AG04449 (cell line): ENCODE measurements around the gene RGS9.
A peak's percentile ranks its signal among the peaks of the same experiment; 100 is the strongest.

Experiments
- CTCF ChIA-PET: fragments of 350-600 bp; formaldehyde crosslinking; extraction: SDS; loops from one replicate; lab custom pipeline; 2021; ENCODE audit warnings: antibody characterized with exemption; lab: Yijun Ruan, JAX
- POLR2A ChIA-PET: fragments of 400-600, 350-600 bp; formaldehyde crosslinking; extraction: SDS; loops from one replicate; lab custom pipeline; 2020; ENCODE audit warnings: antibody characterized with exemption, inconsistent platforms; lab: Yijun Ruan, JAX
- DNase-seq: peaks from one replicate; pipeline ENCODE4 v3.0.0-alpha.2; 2010; ENCODE audit warnings: low read depth, low spot score
- H3K4me3 ChIP-seq: 2 replicates; pipeline ENCODE4 v1.5.1; 2011; ENCODE audit warnings: low read depth, mild to moderate bottlenecking, control low read depth, low read length
- TF ChIP-seq, protein P1 (sequence below): IDR thresholded peaks from one replicate; pipeline ENCODE4 v1.5.1; 2011; ENCODE audit warnings: mild to moderate bottlenecking, moderate library complexity, low read length, control low read depth, inconsistent platforms; ENCODE audit not compliant: insufficient read depth; ENCODE audit errors: missing control alignments

RGS9 gene

DNA sequence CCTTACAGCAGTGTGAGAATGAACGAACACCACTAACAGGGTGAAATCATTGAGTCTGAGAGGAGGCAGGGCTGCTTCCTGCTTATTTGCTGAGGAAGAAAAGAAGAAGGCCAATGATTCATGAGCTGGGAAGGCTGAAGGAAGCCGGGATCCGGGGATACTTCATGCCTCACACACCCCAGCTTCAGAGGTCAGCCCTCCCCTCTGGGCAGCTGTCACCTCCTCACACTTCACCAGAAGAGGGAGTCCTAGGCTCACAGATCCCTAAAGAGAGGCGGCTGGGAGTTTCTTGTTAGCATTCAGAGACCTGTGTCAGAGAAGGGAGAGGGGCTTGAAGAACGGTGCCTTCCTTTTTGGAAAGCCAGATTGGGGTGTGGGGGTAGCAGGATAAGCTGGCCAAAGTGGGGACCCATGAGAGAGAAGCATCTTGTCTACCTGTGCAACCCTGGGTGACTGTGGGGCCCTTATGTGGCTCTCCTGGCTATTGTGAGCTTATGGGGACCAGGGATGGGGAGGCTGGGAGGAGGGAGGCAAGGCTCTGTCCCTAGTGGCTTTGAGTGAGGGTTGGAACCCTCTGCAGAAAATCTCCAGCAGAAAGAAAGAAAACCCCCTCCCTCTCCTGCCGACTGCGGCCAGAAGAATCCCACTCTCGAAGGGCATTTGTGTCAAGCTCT lies 94.6 kb downstream of the RGS9 start:
- POLR2A ChIA-PET, result no interaction called here
- DNase-seq, result peak; percentile 59
- TF ChIP-seq, protein P1, sequence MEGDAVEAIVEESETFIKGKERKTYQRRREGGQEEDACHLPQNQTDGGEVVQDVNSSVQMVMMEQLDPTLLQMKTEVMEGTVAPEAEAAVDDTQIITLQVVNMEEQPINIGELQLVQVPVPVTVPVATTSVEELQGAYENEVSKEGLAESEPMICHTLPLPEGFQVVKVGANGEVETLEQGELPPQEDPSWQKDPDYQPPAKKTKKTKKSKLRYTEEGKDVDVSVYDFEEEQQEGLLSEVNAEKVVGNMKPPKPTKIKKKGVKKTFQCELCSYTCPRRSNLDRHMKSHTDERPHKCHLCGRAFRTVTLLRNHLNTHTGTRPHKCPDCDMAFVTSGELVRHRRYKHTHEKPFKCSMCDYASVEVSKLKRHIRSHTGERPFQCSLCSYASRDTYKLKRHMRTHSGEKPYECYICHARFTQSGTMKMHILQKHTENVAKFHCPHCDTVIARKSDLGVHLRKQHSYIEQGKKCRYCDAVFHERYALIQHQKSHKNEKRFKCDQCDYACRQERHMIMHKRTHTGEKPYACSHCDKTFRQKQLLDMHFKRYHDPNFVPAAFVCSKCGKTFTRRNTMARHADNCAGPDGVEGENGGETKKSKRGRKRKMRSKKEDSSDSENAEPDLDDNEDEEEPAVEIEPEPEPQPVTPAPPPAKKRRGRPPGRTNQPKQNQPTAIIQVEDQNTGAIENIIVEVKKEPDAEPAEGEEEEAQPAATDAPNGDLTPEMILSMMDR, result peak; percentile 86
- CTCF ChIA-PET, result interaction anchor here (0.6 to 6.1 kb wide), 52 partner anchors 8 to 1438 kb away, joined by 3 to 107 read pairs (median 4); no protein-coding TSS in a partner anchor
- H3K4me3 ChIP-seq, result no peak overlapping the region

GRCh38 chr17:65235284-65235683 lies 98.1 kb downstream of the RGS9 start:
- TF ChIP-seq, protein P1, result no peak

DNA sequence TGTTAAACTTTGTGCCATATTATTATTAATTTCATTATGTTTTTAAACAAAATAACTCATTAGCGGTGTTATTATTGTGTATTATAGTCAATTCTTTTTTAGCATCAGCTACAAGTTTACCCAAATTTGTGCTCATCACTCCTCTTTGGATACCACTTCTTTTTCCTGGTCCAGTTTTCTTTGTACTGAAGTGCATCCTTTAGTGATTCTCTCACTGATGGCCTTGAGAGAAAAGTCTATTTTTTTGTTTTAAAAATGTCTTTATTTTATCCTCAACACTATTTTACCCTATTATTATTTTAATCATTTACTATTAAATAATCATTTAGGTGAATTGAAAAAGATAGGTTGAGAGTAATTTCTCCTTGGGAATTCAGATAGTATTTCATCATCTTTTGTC lies 99.2 kb downstream of the RGS9 start:
- POLR2A ChIA-PET, result no interaction called here
- TF ChIP-seq, protein P1, result no peak
- CTCF ChIA-PET, result interaction anchor here (0.7 to 1.0 kb wide), 2 partner anchors 9 to 321 kb away, joined by 3 read pairs; no protein-coding TSS in a partner anchor
- H3K4me3 ChIP-seq, result no peak overlapping the region
- DNase-seq, result no peak

More at GRCh38 chr17:65235284-65235683, 98.1 kb downstream of the RGS9 start:
- no peak overlapping the region for H3K4me3 ChIP-seq
- DNase-seq, result no peak
- CTCF ChIA-PET, result no interaction called here
- POLR2A ChIA-PET, result no interaction called here

- H3K4me3 ChIP-seq, result no peak overlapping the region
- POLR2A ChIA-PET, result no interaction called here
- TF ChIP-seq, protein P1, result no peak
- CTCF ChIA-PET, result interaction anchor here (1.3 kb wide), 1 partner anchor 11 kb away, joined by 5 read pairs; no protein-coding TSS in a partner anchor
- DNase-seq, result no peak
Measured at GRCh38 chr17:65243838-65244625, 106.9 kb downstream of the RGS9 start.

DNA sequence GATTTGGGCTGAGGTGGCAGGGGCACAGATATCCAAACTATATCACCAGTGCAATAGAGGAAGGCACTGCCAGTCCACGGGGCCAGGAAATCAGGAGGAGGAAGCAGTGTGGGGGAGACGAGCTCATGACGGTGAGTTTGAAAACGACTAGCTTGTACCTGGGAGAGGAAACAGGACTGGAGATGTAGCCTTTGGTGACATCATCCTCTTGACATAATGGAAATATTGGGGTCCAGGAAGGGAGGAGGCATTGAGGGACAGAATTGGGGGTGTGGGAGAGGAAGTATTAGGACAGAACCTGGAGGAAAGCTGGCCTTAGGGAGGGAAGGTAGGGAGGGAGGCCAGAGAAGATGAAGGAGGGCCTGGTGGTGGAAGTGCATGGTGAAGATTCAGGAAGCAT lies 109.1 kb downstream of the RGS9 start:
- no peak overlapping the region for H3K4me3 ChIP-seq
- ChIA-PET CTCF (interaction anchor here (1.1 to 2.2 kb wide), 5 partner anchors 10 to 919 kb away, joined by 3 to 7 read pairs (median 3); no protein-coding TSS in a partner anchor), POLR2A (no interaction called here)
- TF ChIP-seq, protein P1, result no peak
- no peak for DNase-seq

- TF ChIP-seq, protein P1, result no peak
- no peak for DNase-seq
- ChIA-PET CTCF (interaction anchor here (1.0 kb wide), 1 partner anchor 17 kb away, joined by 6 read pairs; no protein-coding TSS in a partner anchor), POLR2A (no interaction called here)
- H3K4me3 ChIP-seq, result no peak overlapping the region
Measured at GRCh38 chr17:65249774-65250173, 112.6 kb downstream of the RGS9 start.
